B cell (primary cell): Measurements from ENCODE around the gene TLL1. TPM values are rescaled to one million over a fixed set of nuclear protein-coding genes. Genes with fewer than 3 reads are reported as not detected.

ENCODE experiments used
- ATAC-seq: fragments of 200-7000 bp; cut with Tn5 transposase; one replicate; pipeline ENCODE4 v1.10.0; 2021; ENCODE audit warnings: low read depth, mild to moderate bottlenecking, moderate number of reproducible peaks, moderate library complexity
- CTCF ChIA-PET: fragments of 350-600 bp; sonication (Branson Sonifier 250); formaldehyde crosslinking; loops from one replicate; lab custom pipeline; 2021; ENCODE audit warnings: antibody characterized with exemption, inconsistent platforms; lab: Charles Lee
- POLR2A ChIA-PET: fragments of 350-600 bp; sonication (Branson Sonifier 250); formaldehyde crosslinking; loops from one replicate; lab custom pipeline; 2021; ENCODE audit warnings: antibody characterized with exemption; lab: Charles Lee
- DNase-seq: peaks from one replicate; pipeline ENCODE4 v3.0.0; 2013
- H2AFZ ChIP-seq: 2 replicates; pipeline ENCODE4 v1.6.1; 2012; ENCODE audit warnings: mild to moderate bottlenecking, low read depth, low read length; ENCODE audit not compliant: insufficient read depth, poor library complexity, severe bottlenecking
- H3K27ac ChIP-seq, 2 donors: 1 replicate in 1 of 2; 2 replicates in 1 of 2; pipeline ENCODE4 v1.5.1; 2012 to 2013; ENCODE audit warnings: low read length in 2 of 2, mild to moderate bottlenecking in 2 of 2, moderate library complexity in 1 of 2
- H3K27me3 ChIP-seq, 4 experiments: fragments of 200-600 bp in 1 of 4; sonication (generic) in 1 of 4; replicated peaks in 1 of 4; 1 replicate in 2 of 4; 2 replicates in 2 of 4; pipeline versions ENCODE4 v1.6.1 to v1.7.0; 2013 to 2016; ENCODE audit warnings: low read length in 3 of 4, mild to moderate bottlenecking in 2 of 4, mixed read lengths in 1 of 4, moderate library complexity in 1 of 4; ENCODE audit not compliant: insufficient read depth in 4 of 4, control insufficient read depth in 3 of 4; ENCODE audit errors: control extremely low read depth in 1 of 4
- H3K36me3 ChIP-seq, 2 experiments: replicated peaks in 1 of 2; 1 replicate in 1 of 2; 2 replicates in 1 of 2; pipeline versions ENCODE4 v1.6.1 to v1.7.1; 2013; ENCODE audit warnings: low read length in 1 of 2; ENCODE audit not compliant: insufficient read depth in 2 of 2, control insufficient read depth in 1 of 2; ENCODE audit errors: control extremely low read depth in 1 of 2, extremely low read depth in 1 of 2
- H3K4me1 ChIP-seq, 2 donors: fragments of 200-600 bp in 1 of 2; sonication (generic) in 1 of 2; 1 replicate in 1 of 2; 2 replicates in 1 of 2; pipeline versions ENCODE4 v1.5.1 to v1.6.1; 2013 to 2017; ENCODE audit warnings: low read length in 2 of 2; ENCODE audit not compliant: control insufficient read depth in 2 of 2, insufficient read depth in 2 of 2
- H3K4me2 ChIP-seq: replicated peaks from 2 replicates; pipeline ENCODE3; 2012; ENCODE audit warnings: mild to moderate bottlenecking, low read depth, low read length; ENCODE audit not compliant: poor library complexity, severe bottlenecking
- H3K4me3 ChIP-seq, 5 experiments: fragments of 200-600 bp in 1 of 5; sonication (generic) in 1 of 5; 1 replicate in 3 of 5; 2 replicates in 2 of 5; pipeline versions ENCODE4 v1.5.1 to v1.7.0; 2011 to 2016; ENCODE audit warnings: low read length in 4 of 5, mild to moderate bottlenecking in 4 of 5, low read depth in 2 of 5, control low read depth in 1 of 5, moderate library complexity in 1 of 5; ENCODE audit not compliant: insufficient read depth in 1 of 5; ENCODE audit errors: control extremely low read depth in 1 of 5, extremely low read depth in 1 of 5
- H3K79me2 ChIP-seq: fragments of 200-600 bp; sonication (generic); one replicate; pipeline ENCODE4 v1.6.0; 2016; ENCODE audit warnings: low read length; ENCODE audit not compliant: control insufficient read depth, insufficient read depth
- H3K9ac ChIP-seq: fragments of 200-600 bp; sonication (generic); 2 replicates; pipeline ENCODE4 v1.6.1; 2017; ENCODE audit warnings: mild to moderate bottlenecking, low read length, moderate library complexity
- H3K9me3 ChIP-seq, 3 donors: one replicate each; pipeline versions ENCODE4 v1.6.1 to v1.7.1; 2013; ENCODE audit warnings: low read length in 2 of 3; ENCODE audit not compliant: control insufficient read depth in 2 of 3, insufficient read depth in 1 of 3; ENCODE audit errors: control extremely low read depth in 1 of 3
- H4K20me1 ChIP-seq: 2 replicates; pipeline ENCODE4 v1.6.0; 2012; ENCODE audit warnings: mild to moderate bottlenecking, low read length; ENCODE audit not compliant: insufficient read depth, control insufficient read depth, poor library complexity, severe bottlenecking
- H3K27ac Mint-ChIP-seq: one replicate; pipeline ENCODE4 v1.8.0; 2021; ENCODE audit warnings: mixed read lengths
- H3K27me3 Mint-ChIP-seq: one replicate; pipeline ENCODE4 v1.8.0; 2021; ENCODE audit warnings: mixed read lengths
- H3K4me1 Mint-ChIP-seq: one replicate; pipeline ENCODE4 v1.8.0; 2021; ENCODE audit warnings: mixed read lengths
- H3K4me3 Mint-ChIP-seq: one replicate; pipeline ENCODE4 v1.8.0; 2021; ENCODE audit warnings: mixed read lengths
- H3K9me3 Mint-ChIP-seq: one replicate; pipeline ENCODE4 v1.8.0; 2022; ENCODE audit warnings: mixed read lengths; ENCODE audit not compliant: insufficient read depth
- CTCF ChIP-seq: fragments of 200-600 bp; IDR thresholded peaks from one replicate; pipeline ENCODE4 v1.8.0; 2022; ENCODE audit warnings: antibody characterized with exemption, mild to moderate bottlenecking
- EZH2 ChIP-seq: IDR thresholded peaks from 2 replicates; pipeline ENCODE4 v1.6.1; 2012; ENCODE audit warnings: borderline replicate concordance, low read depth, mild to moderate bottlenecking, moderate library complexity, low read length; ENCODE audit not compliant: insufficient read depth, poor library complexity, severe bottlenecking
- WGBS: methylation state at CpG from one replicate; pipeline ENCODE4 v1.1.5; 2013; ENCODE audit warnings: missing lambda C conversion rate; ENCODE audit not compliant: insufficient coverage; 5-methylcytosine and 5-hydroxymethylcytosine counted together
- intact Hi-C: fragments of 100-400 bp; cut with micrococcal nuclease; formaldehyde crosslinking; loops from one replicate; pipeline ENCODE4 v1.10.0; 2022
- polyA plus RNA-seq: library from polyadenylated mRNA; depleted of rRNA; stranded (reverse); fragments of >200 nt; gene quantifications from 2 replicates; pipeline ENCODE4 v1.2.3, GENCODE V29; 2012
- total RNA-seq, 2 donors: library from RNA; stranded (reverse); fragments of 120-200 nt in 1 of 2; gene quantifications; 1 replicate in 1 of 2; 2 replicates in 1 of 2; pipeline versions ENCODE4 v1.2.3 to v1.2.4, GENCODE V29; 2013 to 2022

The TLL1 gene
- total and polyA plus RNA-seq, 2 donors (not counting 1 experiment from before 2014, with no cell fraction given) = not detected

- Histone ChIP-seq H3K4me2 (no peak overlapping the region), H3K27me3 (no peaks in the 10 kb centered on the region), H2AFZ (no peak overlapping the region), H3K27ac (no peak overlapping the region), H3K9ac (no peak overlapping the region), H3K79me2 (no peaks in the 10 kb centered on the region), H3K36me3 (no peaks in the 10 kb centered on the region), H4K20me1 (no peaks in the 10 kb centered on the region), H3K9me3 (no peaks in the 10 kb centered on the region), H3K4me3 (no peak overlapping the region), H3K4me1 (no peaks in the 10 kb centered on the region)
- ChIA-PET CTCF (no interaction called here), POLR2A (no interaction called here)
- WGBS = 100% methylated on average over 2 of the region's 4 CpGs
- intact Hi-C loops = no loop called here
- H3K27ac Mint-ChIP-seq = no peak overlapping the region
- no peak overlapping the region for H3K4me3 Mint-ChIP-seq
- DNase-seq = no peak
- no peaks in the 10 kb centered on the region for H3K27me3 Mint-ChIP-seq
- no peaks in the 10 kb centered on the region for H3K9me3 Mint-ChIP-seq
- TF ChIP-seq CTCF = no peak
- TF ChIP-seq EZH2 = no peak
- no peak for ATAC-seq
- H3K4me1 Mint-ChIP-seq = no peaks in the 10 kb centered on the region
Observed at GRCh38 chr4:165944900-165945299, 71.9 kb downstream of the TLL1 start.

DNA sequence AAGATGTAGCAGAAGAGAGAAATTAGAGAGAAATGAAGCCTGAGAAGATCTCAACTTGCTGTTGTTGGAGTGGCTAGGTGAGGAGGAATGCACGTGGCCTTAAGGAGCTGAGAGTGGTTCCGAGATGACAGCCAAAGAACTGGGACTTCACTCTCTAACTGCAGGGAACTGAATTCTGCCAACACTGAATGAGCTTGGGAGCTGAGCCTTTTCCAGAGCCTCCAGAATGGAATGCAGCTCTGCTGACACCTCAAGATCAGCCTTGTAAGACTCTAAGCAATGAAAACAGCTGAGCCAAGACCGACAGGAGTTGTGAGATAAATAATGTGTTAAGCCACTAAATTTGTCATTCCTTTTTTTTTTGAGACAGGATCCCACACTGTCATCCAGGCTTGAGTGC, 73.0 kb downstream of the TLL1 start:
- Mint-ChIP-seq H3K27ac (no peak overlapping the region), H3K4me3 (no peak overlapping the region), H3K27me3 (no peaks in the 10 kb centered on the region), H3K9me3 (no peaks in the 10 kb centered on the region), H3K4me1 (no peaks in the 10 kb centered on the region)
- 89% methylated on average over 2 of the region's 3 CpGs for WGBS
- no peaks in the 10 kb centered on the region for H3K36me3 ChIP-seq
- H3K9me3 ChIP-seq = no peaks in the 10 kb centered on the region
- ChIA-PET POLR2A (no interaction called here), CTCF (interaction anchor here (0.8 kb wide), 1 partner anchor 25 kb away, joined by 3 read pairs; no protein-coding TSS in a partner anchor)
- no peak for TF ChIP-seq EZH2
- TF ChIP-seq CTCF = no peak
- H2AFZ ChIP-seq = no peak overlapping the region
- H3K27me3 ChIP-seq = no peaks in the 10 kb centered on the region
- intact Hi-C loops = no loop called here
- H3K27ac ChIP-seq = no peak overlapping the region
- no peaks in the 10 kb centered on the region for H3K79me2 ChIP-seq
- no peak for DNase-seq
- H4K20me1 ChIP-seq = no peaks in the 10 kb centered on the region
- no peak for ATAC-seq
- H3K4me1 ChIP-seq = no peaks in the 10 kb centered on the region
- no peak overlapping the region for H3K4me2 ChIP-seq
- H3K4me3 ChIP-seq = no peak overlapping the region
- H3K9ac ChIP-seq = no peak overlapping the region
